Lower leg skin (tissue), 4 donors: Measurements from ENCODE around the gene TSPAN11. TPM values are rescaled to one million over a fixed set of nuclear protein-coding genes. Genes with fewer than 3 reads are reported as not detected.

Experiments used
- DNase-seq, 2 donors: peaks; one replicate each; pipeline ENCODE4 v3.0.0-alpha.2; 2019; ENCODE audit warnings: low spot score in 2 of 2
- H3K4me3 ChIP-seq: fragments of 200-600 bp; sonication (generic); 2 replicates; pipeline ENCODE4 v1.5.1; 2017; ENCODE audit warnings: mild to moderate bottlenecking, low read depth; ENCODE audit not compliant: poor library complexity, severe bottlenecking
- CTCF ChIP-seq, 3 donors: fragments of 450-650 bp; IDR thresholded peaks; one replicate each; pipeline ENCODE4 v1.5.1; 2016; ENCODE audit warnings: antibody characterized with exemption in 3 of 3, mild to moderate bottlenecking in 3 of 3, moderate library complexity in 2 of 3
- POLR2A ChIP-seq, 2 donors: fragments of 450-650 bp; IDR thresholded peaks; one replicate each; pipeline ENCODE4 v1.6.1; 2016 to 2017; ENCODE audit warnings: antibody characterized with exemption in 2 of 2, mild to moderate bottlenecking in 1 of 2, moderate library complexity in 1 of 2
- WGBS, 2 donors: methylation state at CpG; one replicate each; pipeline ENCODE4 v1.1.5; 2018; 5-methylcytosine and 5-hydroxymethylcytosine counted together
- intact Hi-C: fragments of 100-400 bp; cut with DNase I; formaldehyde crosslinking; loops from one replicate; pipeline ENCODE4 v1.15.0; 2023; ENCODE audit warnings: low total_unique reads
- total RNA-seq, 4 donors: library from RNA; depleted of rRNA; stranded (reverse); fragments of >200 nt; gene quantifications; one replicate each; pipeline ENCODE4 v1.1.0, GENCODE V29; 2016

TSPAN11 gene, protein sequence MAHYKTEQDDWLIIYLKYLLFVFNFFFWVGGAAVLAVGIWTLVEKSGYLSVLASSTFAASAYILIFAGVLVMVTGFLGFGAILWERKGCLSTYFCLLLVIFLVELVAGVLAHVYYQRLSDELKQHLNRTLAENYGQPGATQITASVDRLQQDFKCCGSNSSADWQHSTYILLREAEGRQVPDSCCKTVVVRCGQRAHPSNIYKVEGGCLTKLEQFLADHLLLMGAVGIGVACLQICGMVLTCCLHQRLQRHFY
- 1 to 10 TPM; 1.3 to 5.4 (median 2.2) TPM for total RNA-seq

GRCh38 chr12:30926243-30927221 is at the start of gene TSPAN11:
Gene TSPAN11 (plus strand): TSS chr12:30926748. CDS start chr12:30953992, 27,244 bp downstream.
- peak within 1 kb of the TSS; percentile 13 for H3K4me3 ChIP-seq
- WGBS, 2 donors: 15 to 19% methylated on average over 35 to 48 of the region's 78 CpGs
- peak in 1 of 2 donors; percentile 80 for DNase-seq
- TF ChIP-seq POLR2A (IDR thresholded peaks at IDR 0.05): no peak
- TF ChIP-seq CTCF (IDR thresholded peaks at IDR 0.05): no peak
- intact Hi-C loops: no loop called here

GRCh38 chr12:30877105-30877875 is 49.3 kb upstream of the TSPAN11 start:
- no peak for TF ChIP-seq POLR2A (IDR thresholded peaks at IDR 0.05)
- no peak for TF ChIP-seq CTCF (IDR thresholded peaks at IDR 0.05)
- DNase-seq: no peak
- no peak overlapping the region for H3K4me3 ChIP-seq
- WGBS, 2 donors: 57 to 71% methylated on average over 7 of the region's 7 CpGs
- intact Hi-C loops: no loop called here

GRCh38 chr12:30878024-30878423 is 48.5 kb upstream of the TSPAN11 start:
- DNase-seq: no peak
- intact Hi-C loops: no loop called here
- 64 to 87% methylated on average over 2 of the region's 2 CpGs for WGBS, 2 donors
- no peak overlapping the region for H3K4me3 ChIP-seq
- TF ChIP-seq POLR2A (IDR thresholded peaks at IDR 0.05) (no peak), CTCF (IDR thresholded peaks at IDR 0.05) (no peak)

- 9 to 22% methylated on average over 6 of the region's 6 CpGs for WGBS, 2 donors
These were observed 46.5 kb upstream of the TSPAN11 start for GRCh38 chr12:30880061-30880460.

More at GRCh38 chr12:30880061-30880460, 46.5 kb upstream of the TSPAN11 start:
- no peak for TF ChIP-seq CTCF (IDR thresholded peaks at IDR 0.05)
- no peak for TF ChIP-seq POLR2A (IDR thresholded peaks at IDR 0.05)
- intact Hi-C loops: no loop called here
- no peak for DNase-seq
- H3K4me3 ChIP-seq: no peak overlapping the region
